Activated naive CD4-positive, alpha-beta T cell treated with anti-CD3 and anti-CD28 coated beads for 36 hours (primary cell): ENCODE results near the gene ZNF470. TPM values are rescaled to one million over a fixed set of nuclear protein-coding genes. Genes with fewer than 3 reads are reported as not detected.
A peak's percentile ranks its signal among the peaks of the same experiment; 100 is the strongest.

ENCODE experiments used
- CTCF ChIA-PET: fragments of 350-600 bp; sonication (Branson Sonifier 250); formaldehyde crosslinking; loops from one replicate; lab custom pipeline; 2021; ENCODE audit warnings: antibody characterized with exemption; lab: Charles Lee
- DNase-seq: peaks from one replicate; pipeline ENCODE4 v3.0.0-alpha.2; 2020
- H3K27ac Mint-ChIP-seq: one replicate; pipeline ENCODE4 v1.8.0; 2021; ENCODE audit warnings: mild to moderate bottlenecking, mixed read lengths
- H3K27me3 Mint-ChIP-seq: one replicate; pipeline ENCODE4 v1.8.0; 2021; ENCODE audit warnings: low read depth, mixed read lengths
- H3K36me3 Mint-ChIP-seq: one replicate; pipeline ENCODE4 v1.8.0; 2021; ENCODE audit warnings: low read depth, mixed read lengths
- H3K4me1 Mint-ChIP-seq: one replicate; pipeline ENCODE4 v1.8.0; 2021; ENCODE audit warnings: low read depth, mixed read lengths
- H3K4me3 Mint-ChIP-seq: one replicate; pipeline ENCODE4 v1.8.0; 2021; ENCODE audit warnings: mild to moderate bottlenecking, moderate library complexity, mixed read lengths
- H3K9me3 Mint-ChIP-seq: one replicate; pipeline ENCODE4 v1.8.0; 2021; ENCODE audit warnings: mixed read lengths
- intact Hi-C: fragments of 100-400 bp; cut with micrococcal nuclease; formaldehyde crosslinking; loops from one replicate; pipeline ENCODE4 v1.15.1; 2023
- total RNA-seq, 2 experiments: library from RNA; stranded (reverse); gene quantifications; one replicate each; pipeline ENCODE4 v1.2.3, GENCODE V29; 2021

The ZNF470 gene
- total RNA-seq: 1 to 10 TPM in 1 of 2 experiments, under 1 TPM in 1; 0.99 to 1.5 TPM

DNA sequence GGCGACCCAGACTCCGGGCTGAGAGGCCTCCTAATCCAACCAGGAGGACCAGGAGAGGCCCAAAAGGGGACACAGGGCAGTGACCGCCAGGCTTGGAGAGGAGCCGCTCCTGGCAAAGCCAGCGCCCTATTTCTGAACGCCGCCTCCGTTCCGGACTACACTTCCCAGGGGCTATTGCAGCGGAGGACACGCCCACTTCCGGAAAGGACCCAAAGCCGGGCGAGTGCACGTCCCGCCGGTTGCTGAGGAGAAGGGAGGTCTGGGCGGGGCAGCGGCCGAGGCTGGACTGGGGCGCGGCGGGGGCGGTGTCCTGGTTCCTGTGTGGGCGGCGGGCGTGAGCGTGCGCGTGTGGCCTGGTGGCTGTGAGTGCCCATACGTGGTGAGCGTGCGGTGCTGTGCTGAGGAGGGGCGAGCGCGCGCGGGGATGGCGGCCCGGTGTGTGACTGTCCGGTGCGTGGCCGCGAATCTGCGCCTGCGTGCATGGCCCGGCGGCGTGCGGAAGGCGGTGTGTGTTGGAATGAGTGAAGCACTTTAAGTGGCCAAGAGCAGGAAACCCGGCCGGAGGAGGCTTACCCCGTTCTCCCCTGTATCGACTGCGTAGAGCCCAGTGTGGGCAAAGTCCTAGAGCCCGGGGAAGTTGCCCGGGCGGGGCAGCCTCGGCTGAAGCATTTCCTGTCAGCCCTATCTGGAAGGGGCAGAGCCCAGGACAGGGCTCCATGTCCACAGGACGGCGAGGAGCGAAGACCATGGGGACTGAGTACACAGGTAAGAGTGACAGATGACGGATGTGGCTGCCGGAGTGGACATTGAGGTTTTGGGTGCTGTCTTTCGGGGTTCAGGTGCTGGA is at the start of gene ZNF470:
ZNF470 (plus strand) TSS at position 195 of the 847 bp plus-strand sequence. CDS start 2,844 bp downstream, outside the sequence.
- peak; percentile 91 for DNase-seq
- H3K4me3 Mint-ChIP-seq: peak within 1 kb of the TSS; percentile 94
- intact Hi-C loops: loop anchor here (1.0 to 10.0 kb wide), 3 partner anchors 28 to 163 kb away; partner anchors contain the start of genes ZFP28, ZNF583 and ZNF71
- H3K36me3 Mint-ChIP-seq: peaks cover 57% of the 10 kb centered on the region
- H3K9me3 Mint-ChIP-seq: peaks cover 55% of the 10 kb centered on the region
- CTCF ChIA-PET: no interaction called here
- peaks cover 13% of the 10 kb centered on the region for H3K4me1 Mint-ChIP-seq
- H3K27me3 Mint-ChIP-seq: no peaks in the 10 kb centered on the region
- H3K27ac Mint-ChIP-seq: peak within 1 kb of the TSS; percentile 73

DNA sequence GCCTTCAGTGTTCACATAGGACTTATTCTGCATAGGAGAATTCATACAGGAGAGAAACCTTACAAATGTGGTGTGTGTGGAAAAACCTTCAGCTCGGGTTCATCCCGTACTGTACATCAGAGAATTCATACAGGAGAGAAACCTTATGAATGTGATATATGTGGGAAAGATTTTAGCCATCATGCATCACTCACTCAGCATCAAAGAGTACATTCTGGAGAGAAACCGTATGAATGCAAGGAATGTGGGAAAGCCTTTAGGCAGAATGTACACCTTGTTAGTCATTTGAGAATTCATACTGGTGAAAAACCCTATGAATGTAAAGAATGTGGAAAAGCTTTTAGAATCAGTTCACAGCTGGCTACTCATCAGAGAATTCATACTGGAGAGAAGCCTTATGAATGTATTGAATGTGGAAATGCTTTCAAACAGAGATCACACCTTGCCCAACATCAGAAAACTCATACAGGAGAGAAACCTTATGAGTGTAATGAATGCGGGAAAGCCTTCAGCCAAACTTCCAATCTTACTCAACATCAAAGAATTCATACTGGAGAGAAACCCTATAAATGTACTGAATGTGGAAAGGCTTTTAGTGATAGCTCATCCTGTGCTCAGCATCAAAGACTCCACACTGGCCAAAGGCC is 41.9 kb upstream of the ZNF470 start:
- CTCF ChIA-PET: no interaction called here
- H3K36me3 Mint-ChIP-seq: peaks cover 36% of the 10 kb centered on the region
- no peaks in the 10 kb centered on the region for H3K4me1 Mint-ChIP-seq
- no peak overlapping the region for H3K4me3 Mint-ChIP-seq
- no peaks in the 10 kb centered on the region for H3K27me3 Mint-ChIP-seq
- peaks cover 67% of the 10 kb centered on the region for H3K9me3 Mint-ChIP-seq
- H3K27ac Mint-ChIP-seq: no peak overlapping the region
- DNase-seq: no peak
- intact Hi-C loops: no loop called here

DNA sequence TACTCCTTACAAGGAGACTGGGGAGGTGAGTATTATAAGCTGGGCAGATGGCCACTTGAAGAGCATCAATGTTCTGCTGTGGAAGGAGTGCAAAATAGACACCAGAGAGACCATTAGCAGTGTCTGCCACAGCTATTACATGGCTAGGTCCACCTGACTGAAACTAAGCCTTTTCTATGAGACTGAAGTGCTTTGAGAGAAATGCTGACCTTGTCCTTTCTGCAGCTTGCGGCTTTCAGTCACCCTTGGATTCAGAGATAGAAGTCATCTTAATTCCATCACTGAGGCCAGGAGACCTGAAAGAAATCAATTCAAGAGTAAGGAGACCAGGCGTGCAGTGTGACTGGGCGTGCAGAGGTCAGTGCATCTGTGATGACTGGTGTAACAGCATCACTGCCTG is 29.8 kb upstream of the ZNF470 start:
- Mint-ChIP-seq H3K4me1 (peaks cover 16% of the 10 kb centered on the region), H3K9me3 (peaks cover 57% of the 10 kb centered on the region), H3K27ac (peak overlapping the region; percentile 88), H3K4me3 (peak overlapping the region; percentile 83), H3K36me3 (peaks cover 43% of the 10 kb centered on the region), H3K27me3 (no peaks in the 10 kb centered on the region)
- CTCF ChIA-PET: no interaction called here
- DNase-seq: no peak
- intact Hi-C loops: loop anchor here (5.0 kb wide), 1 partner anchor 60 kb away; the partner anchor contains the start of gene ZNF71

DNA sequence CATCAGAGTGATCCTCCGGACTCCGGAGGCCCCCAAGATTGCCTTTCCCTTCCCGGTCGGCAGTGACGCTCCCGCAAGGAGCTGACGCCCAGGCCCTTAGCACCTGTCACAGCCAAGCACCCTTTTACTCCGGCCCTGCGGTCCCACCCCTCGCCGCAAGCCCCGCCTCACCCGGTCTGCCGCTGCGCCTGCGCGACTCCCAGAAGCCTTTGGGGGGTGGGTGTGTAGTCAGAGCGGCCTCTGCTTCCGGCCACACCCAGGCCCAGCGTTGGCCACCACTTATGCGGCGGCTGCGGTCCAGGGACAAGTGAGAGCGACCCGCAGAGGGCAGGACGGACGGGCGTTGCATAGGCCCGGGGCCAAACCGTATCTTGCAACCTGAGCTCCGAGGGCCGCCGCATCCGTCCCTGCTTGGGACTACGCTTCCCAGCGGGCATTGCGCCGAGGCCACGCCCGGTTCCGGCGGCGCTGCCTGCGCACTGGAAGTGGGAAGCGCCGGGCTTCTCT is 29.0 kb upstream of the ZNF470 start:
- no peaks in the 10 kb centered on the region for H3K27me3 Mint-ChIP-seq
- peak overlapping the region; percentile 83 for H3K4me3 Mint-ChIP-seq
- intact Hi-C loops: loop anchor here (1.0 to 5.0 kb wide), 4 partner anchors 29 to 146 kb away; partner anchors contain the start of genes ZNF470, ZNF582 and ZNF71
- H3K27ac Mint-ChIP-seq: peak overlapping the region; percentile 88
- peaks cover 16% of the 10 kb centered on the region for H3K4me1 Mint-ChIP-seq
- peaks cover 52% of the 10 kb centered on the region for H3K9me3 Mint-ChIP-seq
- peaks cover 41% of the 10 kb centered on the region for H3K36me3 Mint-ChIP-seq
- CTCF ChIA-PET: no interaction called here
- peak; percentile 91 for DNase-seq

DNA sequence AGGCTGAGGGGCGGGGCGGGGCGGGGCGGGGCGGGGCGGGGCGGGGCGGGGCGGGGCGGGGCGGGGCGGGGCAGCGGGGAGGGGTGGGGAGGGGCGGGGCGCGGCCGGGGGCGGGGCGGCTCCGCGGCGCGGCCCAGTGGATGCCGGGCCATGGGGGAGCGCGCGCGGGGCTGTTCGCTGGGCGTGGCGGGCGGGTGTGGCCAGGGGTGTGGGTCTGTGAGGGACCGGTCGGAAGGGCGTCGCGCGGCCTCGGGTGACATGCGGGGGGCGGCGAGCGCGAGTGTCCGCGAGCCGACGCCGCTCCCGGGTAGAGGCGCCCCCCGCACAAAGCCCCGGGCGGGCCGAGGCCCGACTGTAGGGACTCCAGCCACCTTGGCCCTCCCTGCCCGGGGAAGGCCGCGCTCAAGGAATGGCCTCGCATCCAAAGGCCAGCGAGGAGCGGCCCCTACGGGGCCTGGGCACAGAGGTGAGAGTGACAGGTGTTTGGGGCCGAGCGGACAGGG is 28.5 kb upstream of the ZNF470 start, which contains the start of gene ZFP28:
ZFP28 (plus strand) TSS at position 188 of the 503 bp plus-strand sequence; CDS start at position 259, 71 bp downstream.
- Mint-ChIP-seq H3K27me3 (no peaks in the 10 kb centered on the region), H3K4me3 (peak within 1 kb of the TSS; percentile 83), H3K9me3 (peaks cover 51% of the 10 kb centered on the region), H3K4me1 (peaks cover 16% of the 10 kb centered on the region), H3K36me3 (peaks cover 46% of the 10 kb centered on the region), H3K27ac (peak within 1 kb of the TSS; percentile 88)
- CTCF ChIA-PET: no interaction called here
- DNase-seq: no peak
- intact Hi-C loops: loop anchor here (1.0 to 5.0 kb wide), 4 partner anchors 28 to 146 kb away; partner anchors contain the start of genes ZNF470, ZNF582 and ZNF71

DNA sequence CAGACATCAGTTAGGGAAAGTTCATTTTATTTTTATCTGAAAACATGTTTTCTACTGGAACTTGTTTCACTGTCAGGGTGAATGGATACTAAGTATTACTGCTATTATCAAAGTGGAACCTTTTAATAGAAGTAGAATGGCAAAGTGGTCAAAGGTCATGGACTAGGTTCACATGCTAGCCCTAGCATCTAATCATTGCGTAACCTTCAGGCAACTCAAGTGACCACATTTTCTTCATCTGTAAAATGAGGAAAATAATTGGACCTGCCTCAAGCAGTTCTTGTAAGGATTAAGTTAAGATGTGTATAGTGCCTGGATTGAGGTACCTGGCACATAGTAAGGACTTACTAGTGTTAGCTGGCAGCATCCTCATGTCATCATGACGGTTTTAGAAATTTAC is 23.5 kb upstream of the ZNF470 start:
- H3K36me3 Mint-ChIP-seq: peaks cover 69% of the 10 kb centered on the region

DNA sequence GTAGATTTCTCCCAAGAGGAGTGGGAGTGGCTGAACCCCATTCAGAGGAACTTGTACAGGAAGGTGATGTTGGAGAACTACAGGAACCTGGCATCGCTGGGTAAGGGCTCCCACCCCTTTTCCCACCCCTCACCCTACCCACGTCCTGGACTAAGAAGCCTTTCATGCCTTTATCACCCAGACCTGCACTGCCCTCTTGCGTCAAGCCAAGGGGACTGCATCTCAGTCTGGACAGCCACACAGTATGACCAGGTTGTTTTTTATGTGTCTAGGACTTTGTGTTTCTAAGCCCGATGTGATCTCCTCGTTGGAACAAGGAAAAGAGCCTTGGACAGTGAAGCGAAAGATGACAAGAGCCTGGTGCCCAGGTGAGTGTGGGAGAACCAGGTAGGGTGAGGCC is 19.7 kb upstream of the ZNF470 start:
- Mint-ChIP-seq H3K4me3 (no peak overlapping the region), H3K27ac (no peak overlapping the region), H3K27me3 (no peaks in the 10 kb centered on the region), H3K36me3 (peaks cover 66% of the 10 kb centered on the region), H3K9me3 (peaks cover 53% of the 10 kb centered on the region), H3K4me1 (no peaks in the 10 kb centered on the region)
- intact Hi-C loops: no loop called here
- DNase-seq: no peak
- CTCF ChIA-PET: no interaction called here

More for the DNA sequence above, 23.5 kb upstream of the ZNF470 start:
- CTCF ChIA-PET: no interaction called here
- no peak overlapping the region for H3K27ac Mint-ChIP-seq
- no peak overlapping the region for H3K4me3 Mint-ChIP-seq
- H3K4me1 Mint-ChIP-seq: peaks cover 7% of the 10 kb centered on the region
- no peaks in the 10 kb centered on the region for H3K27me3 Mint-ChIP-seq
- DNase-seq: no peak
- intact Hi-C loops: no loop called here
- H3K9me3 Mint-ChIP-seq: peaks cover 56% of the 10 kb centered on the region

DNA sequence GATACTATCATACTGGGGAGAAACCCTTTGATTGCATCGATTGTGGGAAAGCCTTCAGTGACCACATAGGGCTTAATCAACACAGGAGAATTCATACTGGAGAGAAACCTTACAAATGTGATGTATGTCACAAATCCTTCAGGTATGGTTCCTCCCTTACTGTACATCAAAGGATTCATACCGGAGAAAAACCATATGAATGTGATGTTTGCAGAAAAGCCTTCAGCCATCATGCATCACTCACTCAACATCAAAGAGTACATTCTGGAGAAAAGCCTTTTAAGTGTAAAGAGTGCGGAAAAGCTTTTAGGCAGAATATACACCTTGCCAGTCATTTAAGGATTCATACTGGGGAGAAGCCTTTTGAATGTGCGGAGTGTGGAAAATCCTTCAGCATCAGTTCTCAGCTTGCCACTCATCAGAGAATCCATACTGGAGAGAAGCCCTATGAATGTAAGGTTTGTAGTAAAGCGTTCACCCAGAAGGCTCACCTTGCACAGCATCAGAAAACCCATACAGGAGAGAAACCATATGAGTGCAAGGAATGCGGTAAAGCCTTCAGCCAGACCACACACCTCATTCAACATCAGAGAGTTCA is 12.9 kb upstream of the ZNF470 start:
- H3K27me3 Mint-ChIP-seq: no peaks in the 10 kb centered on the region
- CTCF ChIA-PET: no interaction called here
- intact Hi-C loops: no loop called here
- no peak overlapping the region for H3K27ac Mint-ChIP-seq
- H3K4me1 Mint-ChIP-seq: no peaks in the 10 kb centered on the region
- peaks cover 61% of the 10 kb centered on the region for H3K9me3 Mint-ChIP-seq
- peaks cover 57% of the 10 kb centered on the region for H3K36me3 Mint-ChIP-seq
- no peak overlapping the region for H3K4me3 Mint-ChIP-seq
- no peak for DNase-seq

DNA sequence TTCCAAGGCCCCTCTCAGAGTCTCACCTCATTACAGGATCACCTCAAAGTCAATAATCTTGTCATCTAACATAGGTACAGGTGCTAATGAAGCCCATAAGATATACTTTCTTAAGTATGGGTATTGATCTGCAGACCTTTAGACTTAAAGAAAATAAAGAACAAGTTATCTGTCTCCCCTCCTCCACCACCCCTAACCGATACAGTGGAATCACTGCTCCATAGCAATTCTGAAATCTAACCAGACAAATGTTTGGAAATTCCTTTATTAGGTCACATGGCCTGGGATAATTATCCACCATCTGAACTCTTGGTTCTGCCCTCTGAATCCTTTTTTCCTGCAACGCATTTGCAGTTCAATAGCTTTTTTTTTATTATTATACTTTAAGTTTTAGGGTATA is 4.5 kb upstream of the ZNF470 start:
- Mint-ChIP-seq H3K27me3 (no peaks in the 10 kb centered on the region), H3K9me3 (peaks cover 67% of the 10 kb centered on the region), H3K36me3 (peaks cover 50% of the 10 kb centered on the region), H3K4me1 (peaks cover 6% of the 10 kb centered on the region), H3K4me3 (no peak overlapping the region), H3K27ac (no peak overlapping the region)
- CTCF ChIA-PET: interaction anchor here (0.7 kb wide), 1 partner anchor 11 kb away, joined by 3 read pairs; no protein-coding TSS in a partner anchor
- intact Hi-C loops: loop anchor here (10.0 kb wide), 1 partner anchor 158 kb away; the partner anchor contains the start of gene ZNF583
- DNase-seq: no peak

DNA sequence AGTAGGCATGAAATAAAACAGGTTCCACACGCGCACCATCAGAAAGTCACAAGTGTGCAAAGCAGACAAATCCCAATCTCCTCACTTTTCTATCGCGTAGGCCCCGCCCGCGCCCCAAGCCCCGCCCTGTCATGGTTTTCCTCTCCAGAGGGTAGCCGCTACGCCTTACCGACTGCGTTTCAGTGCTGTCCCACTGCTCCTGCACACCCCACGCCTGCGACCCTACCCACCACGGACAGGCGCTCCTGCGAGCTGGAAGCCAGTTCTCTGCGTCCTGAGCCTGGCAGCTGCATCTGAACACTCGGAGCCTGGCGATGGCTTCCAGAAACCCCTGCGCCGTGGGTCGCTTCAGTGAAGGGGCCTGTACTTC is 379 bp upstream of the ZNF470 start:
- peaks cover 13% of the 10 kb centered on the region for H3K4me1 Mint-ChIP-seq
- peaks cover 58% of the 10 kb centered on the region for H3K36me3 Mint-ChIP-seq
- peak overlapping the region; percentile 73 for H3K27ac Mint-ChIP-seq
- intact Hi-C loops: loop anchor here (1.0 to 10.0 kb wide), 3 partner anchors 28 to 162 kb away; partner anchors contain the start of genes ZFP28, ZNF583 and ZNF71
- H3K27me3 Mint-ChIP-seq: no peaks in the 10 kb centered on the region
- H3K4me3 Mint-ChIP-seq: peak overlapping the region; percentile 94
- peaks cover 60% of the 10 kb centered on the region for H3K9me3 Mint-ChIP-seq
- CTCF ChIA-PET: no interaction called here
- peak; percentile 54 for DNase-seq

DNA sequence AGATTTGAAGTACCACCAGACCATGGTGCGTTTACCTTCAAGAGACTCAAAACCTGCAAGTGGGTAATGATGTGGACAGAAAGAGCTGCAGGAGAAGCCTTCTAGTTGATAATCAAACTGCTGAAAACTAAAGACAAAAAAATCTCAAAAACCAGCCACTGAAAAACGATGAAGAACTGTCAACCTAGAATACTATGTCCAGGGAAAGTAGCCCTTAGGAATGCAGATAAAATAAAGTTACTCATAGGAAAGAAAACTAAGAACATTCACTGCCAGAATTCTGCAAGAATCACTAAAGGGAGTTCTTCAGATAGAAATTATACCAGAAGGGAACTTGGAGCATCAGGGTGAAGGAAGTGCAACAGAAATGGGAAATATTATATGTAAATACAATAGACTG is 5.3 kb downstream of the ZNF470 start:
- Mint-ChIP-seq H3K9me3 (peaks cover 67% of the 10 kb centered on the region), H3K4me3 (no peak overlapping the region), H3K27ac (no peak overlapping the region), H3K4me1 (peaks cover 9% of the 10 kb centered on the region), H3K27me3 (no peaks in the 10 kb centered on the region), H3K36me3 (peaks cover 76% of the 10 kb centered on the region)
- intact Hi-C loops: no loop called here
- CTCF ChIA-PET: interaction anchor here (0.5 kb wide), 1 partner anchor 56 kb away, joined by 3 read pairs; no protein-coding TSS in a partner anchor
- DNase-seq: no peak
